ENCODE results near the gene HDAC6. TPM values are rescaled to one million over a fixed set of nuclear protein-coding genes. Genes with fewer than 3 reads are reported as not detected.

Gene HDAC6
- 24.6 and 38.4 TPM in 2 replicates for total RNA-seq

DNA sequence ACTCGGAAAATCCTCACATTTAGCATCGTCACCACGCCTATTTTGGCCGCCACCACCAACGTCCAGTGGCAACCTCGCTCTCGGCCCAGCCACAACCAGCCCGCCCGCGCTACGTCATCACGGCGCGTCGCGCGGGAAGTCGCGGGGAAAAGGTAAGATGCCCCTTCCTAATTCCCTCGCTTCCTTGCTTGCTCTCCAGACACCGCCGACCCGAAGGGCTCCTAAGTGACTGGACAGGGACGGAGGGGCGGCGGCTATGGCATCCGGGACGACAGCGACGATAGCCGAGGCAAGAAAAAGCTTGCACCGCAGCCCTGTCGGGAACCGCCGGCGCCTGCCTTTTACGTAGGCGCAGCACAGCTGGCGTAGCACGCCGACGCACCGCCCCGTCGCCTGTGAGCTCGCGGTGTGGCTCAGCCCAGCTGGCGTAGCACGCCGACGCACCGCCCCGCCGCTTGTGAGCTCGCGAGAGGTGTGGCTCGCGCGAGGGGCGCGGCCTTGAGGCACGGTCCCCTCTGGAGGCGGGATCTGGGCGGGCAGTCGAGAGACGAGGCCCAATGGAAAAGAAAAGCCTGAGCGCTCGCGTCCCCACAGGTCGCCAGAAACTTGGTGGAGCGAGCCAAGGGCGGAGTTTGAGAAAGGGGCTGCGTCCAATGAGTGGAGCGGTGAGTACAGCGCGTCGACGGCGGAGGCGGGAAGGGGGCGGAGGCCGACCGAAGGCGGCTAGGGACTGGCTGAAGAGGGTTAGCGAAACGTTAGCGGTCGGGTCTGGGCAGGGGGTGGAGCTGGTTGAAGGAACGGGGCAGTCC is at the start of gene HDAC6:
HDAC6 (plus strand) TSS at position 788 of the 809 bp plus-strand sequence. CDS start 626 bp downstream, outside the sequence.

DNA sequence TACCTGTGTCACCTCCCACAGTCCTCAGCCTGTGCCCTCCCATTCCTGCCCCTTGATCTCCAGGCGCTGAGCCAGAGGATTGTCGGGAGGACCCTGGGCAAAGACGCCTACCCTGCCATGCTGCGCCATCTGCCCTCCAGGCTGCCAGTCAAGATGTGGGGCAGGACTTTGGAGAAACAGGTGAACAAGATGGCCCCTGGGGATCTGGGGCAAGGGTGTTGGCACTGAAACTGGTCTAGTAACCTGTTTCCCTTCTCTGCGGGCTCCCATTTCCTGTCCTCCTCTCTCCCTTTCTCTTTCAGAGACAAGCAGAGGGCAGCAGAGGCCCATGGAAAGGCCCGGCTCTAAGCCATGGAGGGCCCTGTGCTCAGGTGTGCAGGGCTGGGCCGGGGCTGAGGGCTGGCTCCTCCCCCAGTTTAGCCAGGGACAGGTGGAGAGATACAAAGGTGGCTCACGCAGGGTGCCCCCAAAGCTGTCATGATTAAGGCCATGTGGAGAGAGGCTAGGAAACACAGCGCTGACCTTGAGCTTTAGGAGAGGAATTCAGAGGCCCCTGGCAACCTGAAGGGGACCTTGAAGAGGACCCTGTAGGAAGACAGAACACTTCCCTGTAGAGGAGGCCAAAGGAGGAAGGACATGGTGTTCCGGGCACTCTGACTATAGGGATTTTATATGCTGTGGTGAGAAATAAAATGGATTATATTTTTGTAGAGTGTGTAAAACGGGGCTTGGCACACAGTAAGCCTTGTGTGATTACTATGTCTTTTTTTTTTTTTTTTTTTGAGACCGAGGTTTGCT is 40.0 kb upstream of the HDAC6 start, which contains the start of gene GLOD5:
GLOD5 (plus strand) TSS at position 74 of the 798 bp plus-strand sequence; CDS start at position 118, 44 bp downstream.

DNA sequence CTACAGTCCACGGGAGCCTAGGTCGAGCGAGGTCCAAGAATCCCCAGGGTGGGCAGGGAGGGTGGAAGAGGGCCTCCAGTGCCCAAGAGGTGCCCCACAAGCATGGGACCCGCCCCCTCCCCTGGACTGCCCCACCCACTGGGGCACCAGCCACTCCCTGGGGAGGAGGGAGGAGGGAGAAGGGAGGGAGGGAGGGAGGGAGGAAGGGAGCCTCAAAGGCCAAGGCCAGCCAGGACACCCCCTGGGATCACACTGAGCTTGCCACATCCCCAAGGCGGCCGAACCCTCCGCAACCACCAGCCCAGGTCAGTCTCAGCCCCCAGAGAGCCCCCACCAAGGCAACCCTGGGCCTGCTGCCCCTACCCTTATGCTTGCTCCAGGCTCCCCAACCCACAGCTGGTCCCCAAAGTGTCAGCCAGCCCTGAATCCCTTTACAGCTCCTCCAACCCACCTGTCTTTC is 15.5 kb upstream of the HDAC6 start, which contains the start of gene GATA1:
GATA1 (plus strand) TSS at position 250 of the 460 bp plus-strand sequence. CDS start 4,520 bp downstream, outside the sequence.

DNA sequence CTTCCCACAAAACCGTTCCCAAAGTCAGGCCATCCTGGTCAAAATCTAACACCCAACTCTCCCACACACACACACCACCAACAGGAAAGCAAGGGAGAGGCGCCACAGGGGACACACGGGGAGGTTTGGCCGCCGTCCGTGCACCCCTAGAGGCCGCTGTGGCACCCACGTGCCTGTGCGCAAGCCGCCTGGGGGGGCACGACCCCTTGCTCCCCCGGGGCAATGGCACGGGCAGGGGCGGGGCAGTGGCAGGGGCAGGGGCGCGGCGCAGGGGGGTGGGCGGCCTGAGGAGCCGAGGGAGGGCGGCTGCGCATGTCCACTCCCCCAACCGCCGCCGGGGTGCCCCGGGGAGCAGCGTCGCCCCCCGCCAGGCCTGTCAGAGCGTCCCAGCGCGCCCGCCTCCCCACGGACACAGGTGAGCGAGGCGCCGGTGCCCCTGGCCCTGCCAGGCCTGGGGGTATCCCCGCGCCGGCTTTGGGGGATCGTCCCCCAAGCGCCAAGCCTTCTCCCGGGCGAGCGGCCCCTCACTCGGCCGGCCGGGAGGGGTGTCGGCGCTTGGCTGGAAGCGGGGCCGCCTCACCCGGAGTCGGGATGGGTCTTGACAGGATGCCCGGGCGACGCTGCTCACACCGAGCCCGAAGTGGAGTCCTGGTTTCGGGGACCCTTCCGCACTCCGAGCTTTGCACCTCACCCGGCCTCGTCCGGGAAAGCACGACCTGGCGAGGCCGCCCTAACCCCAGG is 24.4 kb downstream of the HDAC6 start, which contains the start of gene ERAS:
ERAS (plus strand) TSS at position 379 of the 741 bp plus-strand sequence. CDS start 2,611 bp downstream, outside the sequence.

DNA sequence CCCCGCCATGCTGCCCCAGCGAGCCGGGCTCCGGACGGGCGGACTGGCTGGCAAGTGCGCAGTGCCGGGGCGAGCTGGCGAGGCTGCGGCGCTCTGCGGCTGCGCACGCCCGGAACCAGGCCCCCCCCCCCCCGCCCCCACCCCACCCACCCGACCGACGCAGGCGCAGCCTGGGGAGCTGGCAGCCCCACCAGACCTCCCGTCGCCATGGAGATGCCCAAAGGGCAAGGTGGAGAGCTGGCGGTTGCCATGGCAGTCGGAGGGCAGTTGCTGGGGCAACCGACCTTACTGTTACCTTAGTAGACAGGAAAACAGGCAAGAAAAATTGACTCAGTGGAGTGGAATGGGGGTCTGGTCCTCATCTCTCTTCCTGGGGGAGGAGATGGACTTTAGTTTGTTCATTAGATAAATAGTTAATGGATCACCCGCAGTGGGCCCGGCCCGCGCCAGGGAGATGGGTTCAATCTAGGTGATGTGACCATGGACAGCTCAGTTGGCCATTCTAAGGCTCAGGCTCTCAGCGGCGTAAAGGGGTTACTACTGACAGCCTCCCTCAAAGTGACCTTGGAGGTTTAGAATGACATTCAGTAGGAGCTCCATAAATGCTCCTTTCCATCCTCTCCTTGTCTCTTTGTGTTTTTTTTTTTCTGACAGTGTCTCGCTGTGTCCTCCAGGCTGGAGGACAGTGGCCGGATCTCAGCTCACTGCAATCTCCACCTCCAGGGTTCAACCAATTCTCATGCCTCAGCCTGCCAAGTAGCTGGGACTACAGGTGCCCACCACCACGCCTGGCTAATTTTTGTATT is 33.9 kb downstream of the HDAC6 start, which contains the start of gene PCSK1N:
PCSK1N (minus strand) TSS at position 87 of the 806 bp plus-strand sequence; CDS start at position 9, 78 bp downstream.

Other genes with a start within 250 kb of the HDAC6 start
- gene RBM3, start 227.6 kb upstream of the HDAC6 start, total RNA-seq, result 104 and 354 TPM in 2 replicates
- gene WDR13, start 204.6 kb upstream of the HDAC6 start, total RNA-seq, result 129 and 172 TPM in 2 replicates
- 0.19 TPM in 1 of 2 replicates, not detected in the other for gene WAS, start 118.3 kb upstream of the HDAC6 start, total RNA-seq
- 5.0 and 6.5 TPM in 2 replicates for gene SUV39H1, start 105.3 kb upstream of the HDAC6 start, total RNA-seq
- gene GLOD5, start 40.3 kb upstream of the HDAC6 start, total RNA-seq, result not detected in 2 replicates
- gene GATA1, start 15.5 kb upstream of the HDAC6 start, total RNA-seq, result not detected in 2 replicates
- gene ERAS, start 24.4 kb downstream of the HDAC6 start, total RNA-seq, result not detected in 2 replicates
- 0.31 TPM in 1 of 2 replicates, not detected in the other for gene PCSK1N, start 33.5 kb downstream of the HDAC6 start, total RNA-seq
- gene TIMM17B, start 95.7 kb downstream of the HDAC6 start, total RNA-seq, result 13.9 and 19.1 TPM in 2 replicates
- gene PQBP1, start 95.9 kb downstream of the HDAC6 start, total RNA-seq, result 70.0 and 82.4 TPM in 2 replicates
- gene SLC35A2, start 109.6 kb downstream of the HDAC6 start, total RNA-seq, result 5.7 and 14.5 TPM in 2 replicates
- gene PIM2, start 117.0 kb downstream of the HDAC6 start, total RNA-seq, result 2.8 and 4.0 TPM in 2 replicates
- 21.7 and 34.9 TPM in 2 replicates for gene OTUD5, start 155.5 kb downstream of the HDAC6 start, total RNA-seq
- gene KCND1, start 169.8 kb downstream of the HDAC6 start, total RNA-seq, result 0.32 and 0.57 TPM in 2 replicates
- gene GRIPAP1, start 200.2 kb downstream of the HDAC6 start, total RNA-seq, result 23.3 and 40.8 TPM in 2 replicates
- gene TFE3, start 241.3 kb downstream of the HDAC6 start, total RNA-seq, result 10.8 and 21.8 TPM in 2 replicates